C1 segment of cervical spinal cord (tissue), 14 donors: Measurements from ENCODE around the gene FGF18.
"Not testable (repeated sequence)": the region's sequence is repeated elsewhere in the genome, so short reads cannot be mapped to it uniquely, and the experiment has no call there.

Experiments used
- DNase-seq, 14 donors: peaks; one replicate each; lab custom pipeline; 2025; lab: John Stamatoyannopoulos, UW

Gene FGF18

DNA sequence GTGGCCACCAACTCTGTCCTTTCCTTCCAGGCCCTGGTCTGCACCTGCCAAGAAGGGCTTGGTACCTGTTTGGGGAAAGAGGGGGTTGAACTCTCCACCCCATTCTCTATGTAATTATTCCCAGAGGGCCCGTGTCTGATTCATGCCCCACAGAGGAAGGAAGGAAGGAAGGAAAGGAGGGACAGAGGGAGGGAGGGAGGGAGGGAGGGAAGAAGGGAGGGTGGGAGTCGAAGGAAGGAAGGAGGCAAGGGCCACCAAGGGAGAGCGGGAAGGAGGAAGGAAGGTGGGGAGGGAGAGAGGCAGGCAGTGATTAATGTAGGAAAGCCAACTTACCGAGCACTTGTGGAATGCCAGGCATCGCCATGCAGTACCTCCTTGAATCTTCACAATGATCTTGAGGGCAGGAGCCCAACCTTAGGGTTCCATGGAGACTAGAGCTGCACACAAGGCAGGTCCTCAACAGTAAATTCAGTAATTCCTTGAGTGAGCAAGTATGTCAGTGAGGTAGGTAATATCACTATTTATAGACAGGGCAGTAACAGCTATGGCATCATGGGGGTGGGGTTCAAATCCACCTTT is 75.8 kb downstream of the FGF18 start:
- DNase-seq: no peak

DNA sequence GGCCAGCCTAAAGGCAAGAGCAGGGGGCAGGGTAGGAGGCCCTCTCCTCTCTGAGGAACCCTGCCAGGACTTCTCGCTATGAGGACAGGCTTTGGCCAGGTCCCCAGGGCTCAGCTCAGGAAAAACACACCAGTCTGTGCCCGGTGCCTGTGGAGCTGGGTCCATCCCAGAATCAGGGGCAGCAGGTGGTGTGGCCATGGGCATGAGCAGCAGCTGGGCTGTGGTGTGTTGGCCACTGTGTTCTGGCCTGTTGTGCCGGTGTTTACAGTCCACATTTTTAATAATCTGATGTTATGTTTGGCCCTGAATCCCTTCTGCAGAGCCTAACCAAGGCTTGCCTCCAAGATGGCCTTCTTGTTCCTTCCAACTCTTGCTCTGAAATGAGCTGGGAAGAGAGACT is 77.0 kb downstream of the FGF18 start:
- no peak for DNase-seq

- DNase-seq: not testable (repeated sequence)
Observed at GRCh38 chr5:171497494-171497893, 78.0 kb downstream of the FGF18 start.

DNA sequence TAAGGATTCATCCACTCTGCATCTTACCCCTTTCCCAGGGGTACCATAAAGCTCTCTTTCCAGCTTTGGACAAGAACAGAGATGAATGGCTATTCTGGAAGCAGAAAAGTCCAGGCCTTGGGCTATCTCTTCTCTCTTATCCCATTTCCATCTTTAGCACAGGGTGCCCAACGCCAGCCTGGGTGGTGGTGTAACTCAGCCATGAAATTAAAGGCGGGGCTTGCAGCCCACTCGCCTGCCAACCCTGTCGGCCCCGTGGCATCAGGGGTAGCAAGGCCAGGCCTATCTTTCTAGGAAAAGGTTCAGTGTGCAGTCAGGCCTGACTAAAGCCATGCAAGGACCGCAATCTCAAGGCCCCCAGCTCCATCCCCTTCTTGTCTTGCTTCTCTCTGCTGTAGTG is 78.7 kb downstream of the FGF18 start:
- no peak for DNase-seq

- DNase-seq: no peak
Observed at GRCh38 chr5:171499611-171500010, 80.2 kb downstream of the FGF18 start.

DNA sequence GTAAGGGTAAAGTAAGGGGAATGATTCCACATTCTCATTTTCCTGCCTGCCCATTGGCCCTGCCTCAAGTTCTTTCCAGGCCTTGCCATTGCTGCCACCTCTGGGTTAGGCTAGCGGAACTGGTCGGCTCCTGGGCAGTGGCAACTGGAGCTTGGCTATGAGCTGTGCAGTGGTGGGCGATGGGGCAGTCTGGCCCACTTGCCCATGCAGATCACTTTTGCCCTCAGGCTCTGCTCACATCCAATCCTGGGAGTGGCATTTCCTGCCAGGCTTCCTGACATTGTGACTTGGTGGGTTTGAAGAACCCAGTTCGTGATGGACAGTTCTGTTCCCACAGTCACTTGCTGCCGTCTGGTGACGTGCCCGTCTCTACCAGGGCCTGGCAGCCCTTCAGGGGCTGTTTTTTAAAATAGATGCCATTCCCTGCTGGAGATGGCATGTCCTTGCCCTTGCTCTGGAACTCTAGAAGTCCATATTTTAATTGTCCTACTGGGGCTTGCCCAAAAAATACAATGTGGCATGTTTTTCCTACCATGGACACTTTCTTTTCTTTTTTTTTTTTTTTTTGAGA is 86.1 kb downstream of the FGF18 start:
- DNase-seq: no peak

GRCh38 chr5:171506951-171507350 is 87.5 kb downstream of the FGF18 start:
- no peak for DNase-seq
